Stimulated activated CD4-positive, alpha-beta T cell treated with anti-CD3 and anti-CD28 coated beads, TNF-alpha, amount 100 ng/mL, for 48 hours (primary cell): ENCODE data around the gene MTMR2.
A peak's percentile ranks its signal among the peaks of the same experiment; 100 is the strongest.
"Not testable (repeated sequence)": the region's sequence is repeated elsewhere in the genome, so short reads cannot be mapped to it uniquely, and the experiment has no call there.

ENCODE experiments used
- DNase-seq, 3 donors: peaks; one replicate each; pipeline ENCODE4 v3.0.0-alpha.2; 2020; ENCODE audit warnings: low read depth in 3 of 3

The MTMR2 gene

GRCh38 chr11:95816037-95816436 is 107.9 kb downstream of the MTMR2 start:
- DNase-seq = no peak

- DNase-seq = not testable (repeated sequence)
Observed at GRCh38 chr11:95811052-95811451, 112.9 kb downstream of the MTMR2 start.

GRCh38 chr11:95806464-95806863 is 117.4 kb downstream of the MTMR2 start:
- not testable (repeated sequence) for DNase-seq

GRCh38 chr11:95805869-95806268 is 118.0 kb downstream of the MTMR2 start:
- DNase-seq = no peak

- DNase-seq = no peak
Observed at GRCh38 chr11:95803973-95804372, 119.9 kb downstream of the MTMR2 start.

GRCh38 chr11:95802806-95803205 is 121.1 kb downstream of the MTMR2 start:
- DNase-seq = no peak

- DNase-seq = no peak
Observed at GRCh38 chr11:95800438-95800837, 123.5 kb downstream of the MTMR2 start.

- no peak for DNase-seq
Observed at GRCh38 chr11:95799546-95799945, 124.4 kb downstream of the MTMR2 start.

- DNase-seq = no peak
Observed at GRCh38 chr11:95796501-95796900, 127.4 kb downstream of the MTMR2 start.

- no peak for DNase-seq
Observed at GRCh38 chr11:95795627-95796295, 128.1 kb downstream of the MTMR2 start.

- DNase-seq = no peak
Observed at GRCh38 chr11:95794086-95794485, 129.8 kb downstream of the MTMR2 start.

GRCh38 chr11:95793116-95793515 is 130.8 kb downstream of the MTMR2 start:
- no peak for DNase-seq

- DNase-seq = no peak
Observed at GRCh38 chr11:95792700-95793099, 131.2 kb downstream of the MTMR2 start.

- no peak for DNase-seq
Observed at GRCh38 chr11:95792200-95792599, 131.7 kb downstream of the MTMR2 start.

GRCh38 chr11:95791709-95792033 is 132.2 kb downstream of the MTMR2 start:
- no peak for DNase-seq

- DNase-seq = peak; percentile 32 to 49 (median 43)
Observed at GRCh38 chr11:95790933-95791708, 132.8 kb downstream of the MTMR2 start.

- peak; percentile 92 to 96 (median 92) for DNase-seq
Observed at GRCh38 chr11:95790123-95790932, 133.6 kb downstream of the MTMR2 start, which contains the start of gene CEP57. Gene CEP57, plus strand, starts transcription at chr11:95790498. Its CDS starts 201 bp downstream, at chr11:95790699.

- DNase-seq = peak; percentile 88 to 95 (median 93)
Observed at GRCh38 chr11:95789506-95790122, 134.3 kb downstream of the MTMR2 start, which contains the start of gene FAM76B. Gene FAM76B, minus strand, starts transcription at chr11:95789782. Its CDS starts 304 bp downstream, at chr11:95789478.

GRCh38 chr11:95788921-95789505 is 134.9 kb downstream of the MTMR2 start:
- peak; percentile 6 to 22 (median 11) for DNase-seq
